ENCODE data around the gene CRLF2.
A peak's percentile ranks its signal among the peaks of the same experiment; 100 is the strongest.
"Not testable (repeated sequence)": the region's sequence is repeated elsewhere in the genome, so short reads cannot be mapped to it uniquely, and the experiment has no call there.

CRLF2 gene

DNA sequence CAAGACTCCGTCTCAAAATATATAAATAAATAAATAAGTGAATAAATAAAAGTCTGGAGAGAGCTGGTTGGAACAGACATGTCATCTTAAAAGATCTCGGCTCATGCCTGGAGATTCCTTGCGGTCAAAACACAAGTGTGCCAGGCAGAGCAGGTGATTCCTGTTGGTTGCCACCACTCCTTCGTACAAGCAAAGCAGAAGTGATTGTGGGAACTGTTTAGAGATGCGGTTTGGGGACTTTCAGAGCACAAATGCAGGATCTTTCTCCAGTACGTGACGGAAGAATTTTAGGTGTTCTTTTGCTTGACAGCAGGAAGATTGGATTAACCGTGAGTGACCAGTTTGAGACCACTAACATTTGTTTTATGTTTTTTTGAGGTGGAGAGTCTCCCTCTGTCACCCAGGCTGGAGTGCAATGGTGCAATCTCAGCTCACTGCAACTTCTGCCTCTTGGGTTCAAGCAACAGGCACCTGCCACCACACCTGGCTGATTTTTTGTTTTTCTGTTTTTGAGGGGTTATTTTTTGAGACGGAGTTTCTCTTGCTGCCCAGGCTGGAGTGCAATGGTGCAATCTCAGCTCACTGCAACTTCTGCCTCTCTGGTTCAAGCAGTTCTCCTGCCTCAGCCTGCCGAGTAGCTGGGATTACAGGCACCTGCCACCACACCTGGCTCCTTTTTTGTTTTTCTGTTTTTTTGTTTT is 2.8 kb upstream of the CRLF2 start:
- no peak for DNase-seq

DNA sequence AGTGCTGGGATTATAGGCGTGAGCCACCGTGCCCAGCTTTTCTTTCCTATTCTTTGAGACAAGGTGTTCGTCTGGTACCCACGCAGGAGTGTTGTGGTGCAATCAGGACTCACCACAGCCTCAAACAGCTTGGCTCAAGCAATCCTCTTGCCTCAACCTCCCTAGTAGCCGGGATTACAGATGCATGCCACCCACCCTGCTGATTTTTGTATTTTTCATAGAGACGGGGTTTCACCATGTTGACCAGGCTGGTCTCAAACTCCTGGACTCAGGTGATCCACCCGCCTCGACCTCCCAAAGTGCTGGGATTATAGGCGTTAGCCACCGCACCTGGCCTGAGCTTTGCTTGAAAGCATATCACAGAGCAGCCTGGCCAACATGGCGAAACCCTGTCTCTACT is 1.5 kb upstream of the CRLF2 start:
- DNase-seq = no peak

- no peak for DNase-seq
These were observed 1.6 kb downstream of the CRLF2 start for GRCh38 chrX:1210844-1211243.

DNA sequence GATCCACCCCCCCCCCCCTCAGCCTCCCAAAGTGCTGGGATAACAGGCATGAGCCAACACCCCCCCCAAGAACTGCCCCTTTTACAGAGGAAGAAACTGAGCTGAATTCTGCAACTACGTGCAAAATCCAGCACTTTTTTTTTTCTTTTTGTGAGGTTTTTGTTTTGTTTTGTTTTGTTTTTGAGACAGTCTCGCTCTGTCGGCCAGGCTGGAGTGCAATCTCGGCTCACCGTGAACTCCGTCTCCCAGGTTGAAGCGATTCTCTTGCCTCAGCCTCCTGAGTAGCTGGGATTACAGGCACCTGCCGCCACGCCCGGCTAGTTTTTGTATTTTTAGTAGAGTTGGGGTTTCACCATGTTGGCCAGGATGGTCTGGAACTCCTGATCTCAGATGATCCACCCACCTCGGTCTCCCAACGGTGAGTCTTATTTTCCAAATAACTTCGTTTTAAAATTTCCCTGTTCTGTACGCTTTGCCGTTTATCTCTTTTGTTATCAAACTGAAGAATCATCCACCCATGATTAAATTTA is 4.9 kb downstream of the CRLF2 start:
- no peak for DNase-seq

GRCh38 chrX:1205681-1206611 is 6.5 kb downstream of the CRLF2 start:
- DNase-seq = peak; percentile 80

GRCh38 chrX:1202251-1202650 is 10.2 kb downstream of the CRLF2 start:
- DNase-seq = no peak

GRCh38 chrX:1196436-1196835 is 16.0 kb downstream of the CRLF2 start:
- no peak for DNase-seq

DNA sequence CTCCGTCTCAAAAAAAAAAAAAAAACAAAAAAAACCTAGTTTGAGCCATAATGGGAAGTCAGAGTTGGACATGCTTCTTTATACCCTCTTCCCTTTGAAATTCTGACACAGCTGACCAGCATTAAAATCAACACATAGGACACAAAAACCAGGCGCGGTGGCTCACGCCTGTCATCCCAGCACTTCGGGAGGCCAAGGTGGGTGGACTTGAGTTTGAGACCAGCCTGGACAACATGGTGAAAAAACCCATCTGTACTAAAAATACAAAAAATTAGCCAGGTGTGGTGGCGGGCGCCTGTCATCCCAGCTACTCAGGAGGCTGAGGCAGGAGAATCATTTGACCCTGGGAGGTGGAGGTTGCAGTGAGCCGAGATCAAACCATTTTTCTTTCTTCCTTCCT is 20.3 kb downstream of the CRLF2 start:
- DNase-seq = not testable (repeated sequence)

DNA sequence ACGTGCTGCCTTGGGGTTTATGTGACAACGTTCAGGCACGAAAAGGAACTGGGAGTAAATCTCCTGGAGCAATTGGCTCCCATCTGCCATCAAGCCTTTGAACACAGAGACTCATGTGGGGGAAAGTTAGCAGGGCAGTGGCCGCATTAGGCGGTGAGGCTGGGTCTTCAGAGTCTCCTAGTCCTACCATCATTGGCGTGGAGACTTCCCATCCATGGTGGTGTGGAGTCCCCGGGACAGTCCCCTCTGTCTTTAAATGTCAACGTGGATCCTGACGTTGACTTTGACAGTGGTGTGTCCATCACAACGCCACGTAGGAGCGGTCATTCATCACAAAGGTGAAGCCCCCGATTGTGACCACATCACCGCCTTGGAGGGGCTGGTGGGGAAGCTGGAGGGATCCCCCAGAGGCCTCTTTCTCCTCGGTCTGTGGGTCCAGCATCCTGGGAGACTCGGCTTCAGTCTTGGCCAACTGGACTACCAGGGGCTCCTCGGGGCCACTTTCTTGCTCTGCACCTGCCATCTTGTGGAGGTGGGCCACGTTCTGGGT is 21.8 kb downstream of the CRLF2 start:
- no peak for DNase-seq

DNA sequence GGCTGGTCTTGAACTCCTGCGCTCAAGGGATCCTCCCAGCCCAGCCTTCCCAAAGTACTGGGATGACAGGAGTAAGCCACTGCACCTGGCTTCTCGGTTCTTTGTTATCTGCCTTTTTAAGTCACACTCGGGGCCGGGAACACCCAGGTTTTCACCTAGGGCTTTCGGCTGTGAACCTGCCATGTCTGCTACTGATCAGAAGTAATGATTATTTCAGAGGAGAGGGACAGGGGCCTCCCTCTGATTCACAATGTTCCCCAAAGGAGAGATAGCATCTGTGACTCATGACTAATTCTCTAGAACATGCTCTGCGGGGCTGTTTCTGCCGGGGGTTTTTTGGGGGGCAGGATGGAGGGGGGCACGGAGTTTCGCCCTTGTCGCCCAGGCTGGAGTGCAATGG is 26.9 kb downstream of the CRLF2 start:
- no peak for DNase-seq

GRCh38 chrX:1182211-1182610 is 30.2 kb downstream of the CRLF2 start:
- DNase-seq = no peak

GRCh38 chrX:1181661-1182060 is 30.8 kb downstream of the CRLF2 start:
- DNase-seq = not testable (repeated sequence)

GRCh38 chrX:1181170-1181569 is 31.3 kb downstream of the CRLF2 start:
- DNase-seq = no peak

DNA sequence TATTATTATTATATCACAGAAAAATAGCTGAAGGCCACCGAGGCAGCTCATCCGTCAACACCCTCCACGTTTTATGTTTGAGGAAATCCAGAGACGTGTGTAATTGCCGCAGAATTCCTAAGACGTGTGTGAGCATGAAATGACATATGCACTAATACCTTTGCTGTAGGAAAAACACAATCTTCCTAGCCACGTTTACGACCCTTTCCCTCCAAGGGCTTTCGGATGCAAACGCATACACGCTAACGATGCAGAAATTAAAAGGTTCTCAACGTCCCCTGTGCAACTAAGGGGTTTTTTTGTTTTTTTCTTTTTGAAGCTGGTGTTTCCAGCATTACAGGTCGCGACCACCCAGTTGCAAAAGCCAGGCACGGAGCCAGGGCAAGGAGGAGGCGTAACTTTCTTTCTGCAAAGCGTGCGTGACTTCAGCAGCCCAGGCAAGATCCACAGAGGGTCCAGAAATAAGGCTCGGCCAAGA is 33.8 kb downstream of the CRLF2 start:
- DNase-seq = no peak

DNA sequence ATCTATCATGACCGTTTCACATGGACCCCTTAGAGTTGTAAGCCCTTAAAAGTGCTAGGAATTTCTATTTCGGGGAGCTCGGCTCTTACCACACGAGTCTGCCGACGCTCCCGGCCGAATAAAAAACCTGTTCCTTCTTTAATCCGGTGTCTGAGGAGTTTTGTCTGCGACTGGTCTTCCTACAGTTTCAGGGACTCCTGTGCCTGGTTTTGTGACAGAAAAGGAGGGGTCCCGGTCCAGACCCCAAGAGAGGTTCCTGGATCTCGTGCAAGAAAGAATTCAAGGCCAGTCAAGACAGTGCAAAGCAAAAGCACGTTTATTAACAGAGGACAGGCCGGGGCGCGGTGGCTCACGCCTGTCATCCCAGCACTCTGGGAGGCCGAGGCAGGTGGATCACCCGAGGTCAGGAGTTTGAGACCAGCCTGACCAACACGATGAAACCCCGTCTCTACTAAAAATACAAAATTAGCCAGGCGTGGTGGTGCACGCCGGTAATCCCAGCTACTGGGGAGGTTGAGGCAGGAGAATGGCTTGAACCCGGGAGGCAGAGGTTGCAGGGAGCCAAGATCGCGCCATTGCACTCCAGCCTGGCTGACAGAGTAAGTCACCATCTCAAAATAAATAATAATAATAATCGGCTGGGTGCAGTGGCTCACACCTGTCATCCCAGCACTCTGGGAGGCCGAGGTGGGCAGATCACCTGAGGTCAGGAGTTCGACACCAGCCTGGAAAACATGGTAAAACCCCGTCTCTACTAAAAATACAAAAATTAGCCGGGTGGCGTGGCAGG is 35.7 kb downstream of the CRLF2 start:
- peak; percentile 46 for DNase-seq

DNA sequence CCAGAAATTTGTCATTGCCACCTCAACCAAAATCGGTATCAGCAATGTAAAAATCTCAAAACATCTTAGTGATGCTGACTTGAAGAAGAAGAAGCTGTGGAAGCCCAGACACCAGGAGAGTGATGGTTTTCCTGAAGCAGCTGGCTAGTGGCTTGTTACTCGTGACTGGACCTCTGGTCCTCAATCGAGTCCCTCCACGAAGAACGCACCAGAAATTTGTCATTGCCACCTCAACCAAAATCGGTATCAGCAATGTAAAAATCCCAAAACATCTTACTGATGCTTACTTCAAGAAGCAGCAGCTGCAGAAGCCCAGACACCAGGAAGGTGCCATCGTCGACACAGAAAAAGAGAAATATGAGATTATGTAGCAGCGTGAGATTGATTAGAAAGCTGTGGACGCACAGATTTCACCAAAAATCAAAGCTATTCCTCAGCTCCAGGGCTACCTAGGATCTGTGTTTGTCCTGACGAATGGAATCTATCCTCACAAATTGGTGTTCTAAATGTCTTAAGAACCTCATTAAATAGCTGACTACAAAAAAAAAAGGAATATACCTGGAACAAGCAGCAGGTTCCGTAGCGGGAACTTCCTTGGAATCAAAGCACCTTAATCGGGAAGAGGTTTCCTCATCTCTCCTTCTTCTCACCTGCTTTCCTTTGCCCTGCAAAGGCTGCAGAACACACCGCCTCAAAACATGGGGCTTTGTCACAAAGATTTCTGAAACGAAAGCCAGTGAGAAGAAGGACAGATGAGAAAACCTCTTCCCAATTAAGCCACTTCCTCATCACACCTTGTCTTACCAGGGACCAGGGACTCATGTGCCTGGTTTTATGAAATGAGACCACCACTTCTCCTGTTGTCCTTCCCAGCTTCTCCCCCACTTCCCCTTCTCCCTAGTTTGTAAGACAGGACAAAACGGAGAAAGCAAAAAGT is 37.6 kb downstream of the CRLF2 start:
- not testable (repeated sequence) for DNase-seq

DNA sequence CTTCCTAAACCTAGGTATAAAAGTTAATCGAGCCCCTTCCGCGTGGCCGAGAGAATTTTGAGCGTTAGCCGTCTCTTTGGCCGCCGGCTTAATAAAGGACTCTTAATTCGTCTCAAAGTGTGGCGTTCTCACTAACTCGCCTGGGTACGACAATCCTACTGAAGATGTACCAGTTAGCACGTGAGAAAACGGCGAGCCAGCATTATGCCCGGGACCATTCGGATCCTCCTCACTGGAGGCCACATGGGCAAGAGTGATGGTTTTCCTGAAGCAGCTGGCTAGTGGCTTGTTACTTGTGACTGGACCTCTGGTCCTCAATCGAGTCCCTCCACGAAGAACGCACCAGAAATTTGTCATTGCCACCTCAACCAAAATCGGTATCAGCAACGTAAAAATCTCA is 39.0 kb downstream of the CRLF2 start:
- not testable (repeated sequence) for DNase-seq

DNA sequence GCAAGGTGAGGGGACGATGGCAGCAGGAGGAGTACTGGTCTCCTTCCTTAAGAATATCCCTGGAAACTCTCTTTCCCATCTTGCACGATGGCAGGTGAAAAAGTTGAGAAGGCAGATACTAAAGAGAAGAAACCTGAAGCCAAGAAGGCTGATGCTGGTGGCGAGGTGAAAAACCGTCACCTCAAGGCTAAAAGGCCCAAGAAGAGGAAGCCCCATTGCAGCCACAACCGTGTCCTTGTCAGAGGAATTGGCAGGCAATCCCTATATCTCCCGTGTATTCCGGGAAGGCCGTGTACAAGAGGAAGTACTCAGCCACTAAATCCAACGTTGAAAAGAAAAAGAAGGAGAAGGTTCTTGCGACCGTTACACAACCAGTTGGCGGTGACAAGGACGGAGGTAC is 40.0 kb downstream of the CRLF2 start:
- no peak for DNase-seq

DNA sequence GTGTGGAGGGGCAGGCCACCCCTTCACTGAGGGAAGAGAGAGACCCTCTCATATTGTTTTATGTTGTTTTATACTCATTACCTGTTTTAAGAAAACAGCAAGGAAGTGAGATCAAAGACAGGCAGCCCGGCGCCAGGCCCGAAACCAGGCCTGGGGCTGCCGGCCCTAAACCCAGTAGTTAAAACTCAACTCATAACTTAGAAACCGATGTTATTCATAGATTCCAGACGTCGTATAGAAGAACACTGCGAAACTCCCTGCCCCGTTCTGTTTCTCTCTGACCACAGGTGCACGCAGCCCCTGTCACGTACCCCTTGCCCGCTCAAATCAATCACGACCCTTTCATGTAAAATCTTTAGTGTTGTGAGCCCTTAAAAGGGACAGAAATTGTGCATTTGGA is 40.5 kb downstream of the CRLF2 start:
- not testable (repeated sequence) for DNase-seq

GRCh38 chrX:1170243-1170642 is 42.2 kb downstream of the CRLF2 start:
- no peak for DNase-seq

GRCh38 chrX:1169189-1169588 is 43.3 kb downstream of the CRLF2 start:
- DNase-seq = no peak
